ENCODE measurements around the gene SORBS2. TPM values are rescaled to one million over a fixed set of nuclear protein-coding genes. Genes with fewer than 3 reads are reported as not detected.
A peak's percentile ranks its signal among the peaks of the same experiment; 100 is the strongest.

The SORBS2 gene
- total RNA-seq, 1 donor from 2014 or later = 60.4 TPM

GRCh38 chr4:185775792-185776555 lies 36.0 kb downstream of the SORBS2 start:
- Histone ChIP-seq H3K27me3 (no peaks in the 10 kb centered on the region), H3K27ac (peak overlapping the region; percentile 68), H3K4me3 (no peak overlapping the region), H3K36me3 (no peaks in the 10 kb centered on the region), H3K4me1 (peaks cover 9% of the 10 kb centered on the region), H3K9me3 (no peaks in the 10 kb centered on the region)
- DNase-seq (ENCODE audit: extremely low spot score in 2 of 2) = peak in 1 of 2 donors; percentile 5
- no peak for TF ChIP-seq POLR2AphosphoS5 (IDR thresholded peaks at IDR 0.05; ENCODE audit: insufficient read depth in 1 of 2, low read depth in 1 of 2)
- no peak for TF ChIP-seq CTCF (IDR thresholded peaks at IDR 0.05)
- no peak for TF ChIP-seq POLR2A (IDR thresholded peaks at IDR 0.05)
- intact Hi-C loops (cut with DNase I) = no loop called here

- TF ChIP-seq POLR2AphosphoS5 (IDR thresholded peaks at IDR 0.05; ENCODE audit: insufficient read depth in 1 of 2, low read depth in 1 of 2) (no peak), POLR2A (IDR thresholded peaks at IDR 0.05) (no peak), CTCF (IDR thresholded peaks at IDR 0.05) (no peak)
- Histone ChIP-seq H3K27me3 (no peaks in the 10 kb centered on the region), H3K9me3 (no peaks in the 10 kb centered on the region), H3K36me3 (no peaks in the 10 kb centered on the region), H3K27ac (peak overlapping the region; percentile 68), H3K4me1 (peaks cover 9% of the 10 kb centered on the region), H3K4me3 (peak overlapping the region in 1 of 2 donors; percentile 33)
- peak in 1 of 2 donors; percentile 40 for DNase-seq (ENCODE audit: extremely low spot score in 2 of 2)
- intact Hi-C loops (cut with DNase I) = no loop called here
These were observed 36.9 kb downstream of the SORBS2 start for GRCh38 chr4:185774845-185775680.

- DNase-seq (ENCODE audit: extremely low spot score in 2 of 2) = no peak
- H3K4me3 ChIP-seq = peak overlapping the region; percentile 23 to 33
- H3K36me3 ChIP-seq = no peaks in the 10 kb centered on the region
- intact Hi-C loops (cut with DNase I) = no loop called here
- no peak for TF ChIP-seq POLR2A (IDR thresholded peaks at IDR 0.05)
- TF ChIP-seq CTCF (IDR thresholded peaks at IDR 0.05) = no peak
- peak overlapping the region; percentile 68 for H3K27ac ChIP-seq
- peaks cover 9% of the 10 kb centered on the region for H3K4me1 ChIP-seq
- no peaks in the 10 kb centered on the region for H3K27me3 ChIP-seq
- H3K9me3 ChIP-seq = no peaks in the 10 kb centered on the region
These were observed 37.8 kb downstream of the SORBS2 start for GRCh38 chr4:185774131-185774653.

GRCh38 chr4:185773419-185773818 lies 38.6 kb downstream of the SORBS2 start:
- Histone ChIP-seq H3K4me1 (peaks cover 9% of the 10 kb centered on the region), H3K27me3 (no peaks in the 10 kb centered on the region), H3K9me3 (no peaks in the 10 kb centered on the region), H3K27ac (peak overlapping the region; percentile 68), H3K36me3 (no peaks in the 10 kb centered on the region), H3K4me3 (peak overlapping the region; percentile 6 to 33)
- TF ChIP-seq CTCF (IDR thresholded peaks at IDR 0.05) (no peak), POLR2A (IDR thresholded peaks at IDR 0.05) (no peak), POLR2AphosphoS5 (IDR thresholded peaks at IDR 0.05; ENCODE audit: insufficient read depth in 1 of 2, low read depth in 1 of 2) (no peak)
- DNase-seq (ENCODE audit: extremely low spot score in 2 of 2) = no peak
- intact Hi-C loops (cut with DNase I) = no loop called here
